Effector memory CD8-positive, alpha-beta T cell (primary cell): ENCODE data around the gene TRIM28.
A peak's percentile ranks its signal among the peaks of the same experiment; 100 is the strongest.
"Not testable (repeated sequence)": the region's sequence is repeated elsewhere in the genome, so short reads cannot be mapped to it uniquely, and the experiment has no call there.

ENCODE experiments used
- ATAC-seq: fragments of 150-1000 bp; cut with Tn5 transposase; replicated peaks from 2 replicates; pipeline ENCODE4 v1.10.0; 2021; ENCODE audit warnings: mild to moderate bottlenecking, moderate library complexity
- DNase-seq, 3 experiments: peaks; one replicate each; pipeline ENCODE4 v3.0.0; 2021
- H3K27ac Mint-ChIP-seq, 2 donors: one replicate each; pipeline ENCODE4 v1.8.0; 2022; ENCODE audit warnings: mild to moderate bottlenecking in 2 of 2, mixed read lengths in 2 of 2, moderate library complexity in 2 of 2
- H3K27me3 Mint-ChIP-seq, 2 donors: one replicate each; pipeline ENCODE4 v1.8.0; 2022; ENCODE audit warnings: mixed read lengths in 2 of 2
- H3K36me3 Mint-ChIP-seq: one replicate; pipeline ENCODE4 v1.8.0; 2022; ENCODE audit warnings: mild to moderate bottlenecking, moderate library complexity, mixed read lengths; ENCODE audit not compliant: insufficient read depth
- H3K4me1 Mint-ChIP-seq, 2 donors: one replicate each; pipeline ENCODE4 v1.8.0; 2022; ENCODE audit warnings: low read depth in 2 of 2, mixed read lengths in 2 of 2
- H3K4me3 Mint-ChIP-seq, 2 donors: one replicate each; pipeline ENCODE4 v1.8.0; 2022; ENCODE audit warnings: mild to moderate bottlenecking in 2 of 2, mixed read lengths in 2 of 2, moderate library complexity in 2 of 2
- H3K9me3 Mint-ChIP-seq, 2 donors: one replicate each; pipeline ENCODE4 v1.8.0; 2022; ENCODE audit warnings: mixed read lengths in 2 of 2

TRIM28 gene

DNA sequence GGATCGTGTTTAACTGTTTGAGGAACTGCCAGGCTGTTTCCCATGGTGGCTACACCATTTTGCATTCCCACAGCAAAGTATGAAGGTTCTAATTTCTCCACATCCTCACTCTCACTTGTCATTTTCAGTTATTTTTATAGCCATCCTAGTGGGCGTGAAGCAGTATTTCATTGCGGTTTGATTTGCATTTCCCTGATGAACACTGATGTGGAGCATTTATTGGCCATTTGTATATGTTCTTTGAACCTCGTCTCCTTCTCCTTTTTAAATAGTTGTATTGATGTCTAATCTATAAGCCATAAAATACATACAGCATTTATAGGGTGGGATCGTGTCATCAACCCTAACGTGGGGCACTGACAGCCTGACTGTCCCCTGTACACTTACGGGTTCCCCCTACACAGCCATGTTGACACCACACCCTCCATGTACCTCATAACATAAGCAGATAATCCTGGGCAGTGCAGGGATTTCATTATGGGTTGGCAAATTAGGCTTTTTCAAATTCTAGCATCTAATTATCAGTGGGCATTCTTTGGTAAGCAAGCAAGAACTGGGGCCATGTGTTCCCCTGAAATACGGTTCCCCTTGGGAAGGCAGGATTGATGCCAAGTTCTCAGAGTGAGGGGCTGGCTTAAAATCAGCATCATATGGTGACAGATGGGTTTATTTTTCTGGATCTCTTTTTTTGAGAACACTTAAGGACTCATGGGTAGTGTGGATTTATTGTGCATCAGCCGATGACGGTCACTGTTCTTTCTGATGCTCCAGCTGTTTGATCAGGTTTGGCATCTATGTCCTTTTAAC, 12.6 kb upstream of the TRIM28 start:
- H3K9me3 Mint-ChIP-seq = no peaks in the 10 kb centered on the region

DNA sequence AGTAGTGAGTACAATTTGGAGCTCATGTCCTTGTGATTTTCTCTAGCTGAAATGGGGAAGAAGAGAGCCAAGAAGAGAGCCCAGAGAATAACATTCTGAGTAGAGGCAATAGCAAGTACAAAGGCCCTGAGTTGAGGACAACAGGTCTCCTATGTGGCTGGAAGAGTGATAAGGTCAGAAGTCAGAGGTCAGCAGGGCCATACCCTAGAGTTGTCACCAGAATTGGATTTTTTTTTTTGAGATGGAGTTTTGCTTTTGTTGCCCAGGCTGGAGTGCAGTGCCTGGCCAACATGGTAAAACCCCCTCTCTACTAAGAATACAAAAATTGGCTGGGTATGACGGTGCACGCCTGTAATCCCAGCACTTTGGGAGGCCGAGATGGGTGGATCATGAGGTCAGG, 8.0 kb upstream of the TRIM28 start:
- peaks cover 54 to 65% of the 10 kb centered on the region in 2 donors for H3K27me3 Mint-ChIP-seq
- DNase-seq (no peak), ATAC-seq (no peak)
- H3K27ac Mint-ChIP-seq = no peak overlapping the region
- H3K9me3 Mint-ChIP-seq = no peaks in the 10 kb centered on the region
- H3K36me3 Mint-ChIP-seq = no peaks in the 10 kb centered on the region
- no peak overlapping the region for H3K4me3 Mint-ChIP-seq
- H3K4me1 Mint-ChIP-seq = peaks cover 4 to 5% of the 10 kb centered on the region in 2 donors

More for the DNA sequence above, 12.6 kb upstream of the TRIM28 start:
- peaks cover 23 to 25% of the 10 kb centered on the region in 2 donors for H3K27me3 Mint-ChIP-seq
- no peak overlapping the region for H3K4me3 Mint-ChIP-seq
- H3K4me1 Mint-ChIP-seq = no peaks in the 10 kb centered on the region
- no peak for ATAC-seq
- no peak overlapping the region for H3K27ac Mint-ChIP-seq
- no peak for DNase-seq
- H3K36me3 Mint-ChIP-seq = no peaks in the 10 kb centered on the region

DNA sequence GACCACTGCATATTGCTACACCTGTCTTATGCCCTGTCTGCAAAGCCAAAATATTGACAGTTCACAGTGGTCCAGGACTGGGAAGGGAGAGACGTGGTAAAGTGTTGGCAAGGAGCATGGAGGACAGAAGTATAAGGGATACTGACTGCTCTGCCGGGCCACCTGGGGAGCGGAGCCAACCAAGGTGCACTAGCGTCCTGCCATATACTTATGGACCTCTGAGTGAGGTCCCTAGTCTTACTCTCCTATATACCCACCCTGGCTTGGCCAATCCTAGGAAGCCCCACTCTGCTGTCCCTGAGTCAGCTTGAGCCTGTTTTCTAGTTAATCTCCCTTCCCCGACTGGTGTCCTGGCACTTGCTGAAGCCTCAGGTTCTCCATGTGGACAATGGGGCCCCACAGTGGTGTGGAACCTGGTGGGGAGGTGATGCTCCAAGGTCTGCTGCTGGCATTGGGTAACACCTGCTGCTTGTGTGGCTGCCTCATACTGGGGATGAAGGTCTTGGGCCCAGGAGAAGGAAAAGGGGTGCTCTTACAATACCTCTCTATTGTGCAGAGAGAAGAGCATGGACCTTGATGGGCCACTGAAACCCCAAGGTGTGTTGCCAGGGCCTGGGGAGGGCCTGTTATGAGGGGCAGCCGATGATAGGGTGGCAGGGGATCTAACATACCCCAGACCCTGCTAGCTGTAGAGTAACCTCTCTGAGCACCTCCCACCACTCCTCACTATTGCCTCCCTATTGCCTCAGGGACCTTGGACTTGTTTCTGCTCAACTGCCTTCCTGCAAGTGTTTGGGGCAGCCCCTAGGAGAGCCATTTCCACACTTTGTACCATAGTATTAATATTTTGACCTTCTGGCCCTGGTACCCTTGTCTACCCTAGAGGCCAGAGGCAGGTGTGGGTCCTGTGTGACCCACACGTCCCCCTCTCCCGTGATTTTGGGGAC, 6.7 kb upstream of the TRIM28 start:
- DNase-seq (no peak), ATAC-seq (no peak)
- no peaks in the 10 kb centered on the region for H3K9me3 Mint-ChIP-seq
- peaks cover 4 to 5% of the 10 kb centered on the region in 2 donors for H3K4me1 Mint-ChIP-seq
- H3K27me3 Mint-ChIP-seq = peaks cover 42 to 54% of the 10 kb centered on the region in 2 donors
- no peak overlapping the region for H3K27ac Mint-ChIP-seq
- H3K4me3 Mint-ChIP-seq = no peak overlapping the region
- no peaks in the 10 kb centered on the region for H3K36me3 Mint-ChIP-seq

GRCh38 chr19:58538257-58539168, 5.4 kb upstream of the TRIM28 start:
- peaks cover 5 to 8% of the 10 kb centered on the region in 2 donors for H3K4me1 Mint-ChIP-seq
- peaks cover 44 to 60% of the 10 kb centered on the region in 2 donors for H3K27me3 Mint-ChIP-seq
- DNase-seq (no peak), ATAC-seq (peak; percentile 78)
- H3K4me3 Mint-ChIP-seq = peak overlapping the region; percentile 35 to 59
- no peaks in the 10 kb centered on the region for H3K9me3 Mint-ChIP-seq
- H3K27ac Mint-ChIP-seq = no peak overlapping the region
- peaks cover 5% of the 10 kb centered on the region for H3K36me3 Mint-ChIP-seq

GRCh38 chr19:58539169-58539559, 4.7 kb upstream of the TRIM28 start:
- not testable (repeated sequence) for H3K27ac Mint-ChIP-seq, DNase-seq, ATAC-seq, H3K9me3 Mint-ChIP-seq
- Mint-ChIP-seq H3K4me1 (peaks cover 12% of the 10 kb centered on the region in 2 donors), H3K27me3 (peaks cover 44 to 66% of the 10 kb centered on the region in 2 donors), H3K36me3 (peaks cover 12% of the 10 kb centered on the region), H3K4me3 (peak overlapping the region; percentile 35 to 59)

DNA sequence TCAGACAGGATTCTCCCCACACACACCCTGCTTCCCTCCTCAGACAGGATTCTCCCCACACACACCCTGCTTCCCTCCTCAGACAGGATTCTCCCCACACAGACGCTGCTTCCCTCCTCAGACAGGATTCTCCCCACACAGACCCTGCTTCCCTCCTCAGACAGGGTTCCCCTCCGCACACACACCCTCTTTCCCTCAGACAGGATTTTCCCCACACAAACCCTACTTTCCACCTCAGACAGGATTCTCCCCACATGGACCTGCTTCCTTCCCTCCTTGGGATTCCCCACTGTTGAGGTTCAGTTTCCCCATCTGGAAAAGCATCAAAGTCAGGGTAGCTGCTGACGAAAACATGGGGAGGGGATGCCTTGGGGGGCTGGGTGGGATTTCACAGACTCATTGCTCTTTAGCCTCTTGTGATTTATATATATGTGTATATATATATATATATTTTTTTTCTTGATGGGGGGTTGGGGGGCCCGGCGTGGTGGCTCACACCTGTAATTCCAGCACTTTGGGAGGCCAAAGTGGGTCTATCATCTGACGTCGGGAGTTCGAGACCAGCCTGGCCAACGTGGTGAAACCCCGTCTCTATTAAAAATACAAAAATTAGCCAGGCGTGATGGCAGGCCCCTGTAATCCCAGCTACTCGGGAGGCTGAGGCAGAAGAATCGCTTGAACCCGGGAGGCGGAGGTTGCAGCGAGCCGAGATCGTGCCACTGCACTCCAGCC, 1.1 kb upstream of the TRIM28 start:
- peak overlapping the region in 1 of 2 donors; percentile 97 for H3K27ac Mint-ChIP-seq
- ATAC-seq, H3K4me3 Mint-ChIP-seq, DNase-seq, H3K9me3 Mint-ChIP-seq: not testable (repeated sequence)
- peaks cover 45% of the 10 kb centered on the region for H3K36me3 Mint-ChIP-seq
- H3K4me1 Mint-ChIP-seq = peaks cover 34 to 35% of the 10 kb centered on the region in 2 donors
- H3K27me3 Mint-ChIP-seq = peaks cover 24 to 41% of the 10 kb centered on the region in 2 donors

- ATAC-seq (peak; percentile 45), DNase-seq (peak in 1 of 3 experiments; percentile 76)
- Mint-ChIP-seq H3K4me3 (peak overlapping the region; percentile 89 to 94), H3K4me1 (peaks cover 34 to 36% of the 10 kb centered on the region in 2 donors), H3K36me3 (peaks cover 64% of the 10 kb centered on the region), H3K27ac (peak overlapping the region; percentile 95 to 97), H3K9me3 (no peaks in the 10 kb centered on the region), H3K27me3 (peaks cover 7 to 21% of the 10 kb centered on the region in 2 donors)
Measured at GRCh38 chr19:58544591-58545285, 874 bp downstream of the TRIM28 start.

- ATAC-seq (no peak), DNase-seq (no peak)
- Mint-ChIP-seq H3K4me3 (peak overlapping the region; percentile 87 to 88), H3K27me3 (peaks cover 6 to 16% of the 10 kb centered on the region in 2 donors), H3K36me3 (peaks cover 71% of the 10 kb centered on the region), H3K4me1 (peaks cover 36% of the 10 kb centered on the region in 2 donors), H3K9me3 (no peaks in the 10 kb centered on the region), H3K27ac (peak overlapping the region; percentile 92 to 95)
Measured at GRCh38 chr19:58545286-58546018, 1.6 kb downstream of the TRIM28 start.

GRCh38 chr19:58546019-58546530, 2.2 kb downstream of the TRIM28 start:
- Mint-ChIP-seq H3K9me3 (no peaks in the 10 kb centered on the region), H3K4me1 (peaks cover 36% of the 10 kb centered on the region in 2 donors), H3K27ac (peak overlapping the region; percentile 92 to 95), H3K4me3 (peak overlapping the region; percentile 87 to 88), H3K27me3 (peaks cover 6 to 16% of the 10 kb centered on the region in 2 donors), H3K36me3 (peaks cover 77% of the 10 kb centered on the region)
- no peak for ATAC-seq
- no peak for DNase-seq

- Mint-ChIP-seq H3K36me3 (peaks cover 92% of the 10 kb centered on the region), H3K27me3 (peaks cover 3 to 11% of the 10 kb centered on the region in 2 donors), H3K4me3 (peak overlapping the region in 1 of 2 donors; percentile 88), H3K4me1 (peaks cover 38 to 39% of the 10 kb centered on the region in 2 donors), H3K9me3 (no peaks in the 10 kb centered on the region), H3K27ac (peak overlapping the region; percentile 56 to 63)
- no peak for DNase-seq
- ATAC-seq = no peak
Measured at GRCh38 chr19:58547323-58548312, 3.8 kb downstream of the TRIM28 start.
